ENCODE measurements around the gene DNHD1. TPM values are rescaled to one million over a fixed set of nuclear protein-coding genes. Genes with fewer than 3 reads are reported as not detected.

Gene DNHD1
- total and polyA plus RNA-seq, 2 of the 13 experiments (the other 11 are each of a cell fraction or from before 2014, with no cell fraction given): 2.7 to 9.3 TPM

DNA sequence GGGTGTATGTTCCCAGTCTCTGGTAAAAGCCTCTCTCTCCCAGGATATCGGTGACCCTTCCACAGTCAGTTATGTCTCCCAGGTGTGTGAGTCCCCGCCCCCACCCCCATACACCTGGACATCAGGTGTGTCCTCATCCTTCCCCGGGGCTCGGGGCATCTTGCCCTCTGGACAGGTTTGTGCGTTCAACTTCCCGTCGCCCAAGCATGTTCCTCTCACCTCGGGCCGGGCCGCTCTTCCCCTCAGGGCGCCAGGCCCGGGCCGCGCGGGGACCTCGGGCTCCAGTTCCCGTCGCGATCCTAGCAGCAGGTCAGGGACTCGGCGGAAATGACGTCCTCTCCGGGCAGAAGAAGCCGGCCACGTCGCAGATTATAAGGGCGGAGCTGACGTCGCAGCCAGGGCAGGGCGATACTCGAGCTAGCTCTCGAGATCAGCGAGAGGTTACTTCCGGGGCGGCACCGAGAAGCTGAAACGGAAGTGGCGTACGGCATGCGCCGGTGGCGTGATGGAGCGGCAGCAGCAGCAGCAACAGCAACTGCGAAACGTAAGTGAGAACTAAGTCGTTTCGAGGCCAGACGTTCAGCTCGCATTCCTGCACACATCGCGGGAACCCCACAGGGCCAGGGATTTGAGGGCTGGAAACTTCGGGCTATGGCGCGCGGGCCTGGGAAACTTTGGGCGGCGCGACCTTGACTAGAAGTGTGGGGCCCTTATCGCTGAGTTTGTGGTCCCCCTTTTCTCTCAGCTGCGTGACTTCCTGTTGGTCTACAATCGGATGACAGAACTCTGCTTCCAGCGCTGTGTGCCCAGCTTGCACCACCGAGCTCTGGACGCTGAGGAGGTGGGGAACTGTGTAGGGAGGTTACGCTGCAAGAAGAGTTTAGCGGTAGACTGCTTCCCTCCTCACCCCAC lies 15.8 kb upstream of the DNHD1 start, which contains the start of the genes ARFIP2 and TIMM10B (continued):
- TF ChIP-seq, protein P1, sequence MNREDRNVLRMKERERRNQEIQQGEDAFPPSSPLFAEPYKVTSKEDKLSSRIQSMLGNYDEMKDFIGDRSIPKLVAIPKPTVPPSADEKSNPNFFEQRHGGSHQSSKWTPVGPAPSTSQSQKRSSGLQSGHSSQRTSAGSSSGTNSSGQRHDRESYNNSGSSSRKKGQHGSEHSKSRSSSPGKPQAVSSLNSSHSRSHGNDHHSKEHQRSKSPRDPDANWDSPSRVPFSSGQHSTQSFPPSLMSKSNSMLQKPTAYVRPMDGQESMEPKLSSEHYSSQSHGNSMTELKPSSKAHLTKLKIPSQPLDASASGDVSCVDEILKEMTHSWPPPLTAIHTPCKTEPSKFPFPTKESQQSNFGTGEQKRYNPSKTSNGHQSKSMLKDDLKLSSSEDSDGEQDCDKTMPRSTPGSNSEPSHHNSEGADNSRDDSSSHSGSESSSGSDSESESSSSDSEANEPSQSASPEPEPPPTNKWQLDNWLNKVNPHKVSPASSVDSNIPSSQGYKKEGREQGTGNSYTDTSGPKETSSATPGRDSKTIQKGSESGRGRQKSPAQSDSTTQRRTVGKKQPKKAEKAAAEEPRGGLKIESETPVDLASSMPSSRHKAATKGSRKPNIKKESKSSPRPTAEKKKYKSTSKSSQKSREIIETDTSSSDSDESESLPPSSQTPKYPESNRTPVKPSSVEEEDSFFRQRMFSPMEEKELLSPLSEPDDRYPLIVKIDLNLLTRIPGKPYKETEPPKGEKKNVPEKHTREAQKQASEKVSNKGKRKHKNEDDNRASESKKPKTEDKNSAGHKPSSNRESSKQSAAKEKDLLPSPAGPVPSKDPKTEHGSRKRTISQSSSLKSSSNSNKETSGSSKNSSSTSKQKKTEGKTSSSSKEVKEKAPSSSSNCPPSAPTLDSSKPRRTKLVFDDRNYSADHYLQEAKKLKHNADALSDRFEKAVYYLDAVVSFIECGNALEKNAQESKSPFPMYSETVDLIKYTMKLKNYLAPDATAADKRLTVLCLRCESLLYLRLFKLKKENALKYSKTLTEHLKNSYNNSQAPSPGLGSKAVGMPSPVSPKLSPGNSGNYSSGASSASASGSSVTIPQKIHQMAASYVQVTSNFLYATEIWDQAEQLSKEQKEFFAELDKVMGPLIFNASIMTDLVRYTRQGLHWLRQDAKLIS (CRISPR knock-in tag; IDR thresholded peaks at IDR 0.05): no peak
- TF ChIP-seq ZNF24 (IDR thresholded peaks at IDR 0.05): no peak
- no peak for TF ChIP-seq HNF4G (IDR thresholded peaks at IDR 0.05; ENCODE audit: borderline replicate concordance, low read depth, low read length)
- TF ChIP-seq HNF4G (CRISPR knock-in tag; IDR thresholded peaks at IDR 0.05; ENCODE audit: borderline replicate concordance, low read depth): no peak; the same call in 1 of the 2 replicates
- TF ChIP-seq, protein P2, sequence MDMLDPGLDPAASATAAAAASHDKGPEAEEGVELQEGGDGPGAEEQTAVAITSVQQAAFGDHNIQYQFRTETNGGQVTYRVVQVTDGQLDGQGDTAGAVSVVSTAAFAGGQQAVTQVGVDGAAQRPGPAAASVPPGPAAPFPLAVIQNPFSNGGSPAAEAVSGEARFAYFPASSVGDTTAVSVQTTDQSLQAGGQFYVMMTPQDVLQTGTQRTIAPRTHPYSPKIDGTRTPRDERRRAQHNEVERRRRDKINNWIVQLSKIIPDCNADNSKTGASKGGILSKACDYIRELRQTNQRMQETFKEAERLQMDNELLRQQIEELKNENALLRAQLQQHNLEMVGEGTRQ (IDR thresholded peaks at IDR 0.05; ENCODE audit: low read depth, low read length): no peak
- TF ChIP-seq, protein P2 (CRISPR knock-in tag; IDR thresholded peaks at IDR 0.05; ENCODE audit: borderline replicate concordance): no peak
- TF ChIP-seq, protein P3, sequence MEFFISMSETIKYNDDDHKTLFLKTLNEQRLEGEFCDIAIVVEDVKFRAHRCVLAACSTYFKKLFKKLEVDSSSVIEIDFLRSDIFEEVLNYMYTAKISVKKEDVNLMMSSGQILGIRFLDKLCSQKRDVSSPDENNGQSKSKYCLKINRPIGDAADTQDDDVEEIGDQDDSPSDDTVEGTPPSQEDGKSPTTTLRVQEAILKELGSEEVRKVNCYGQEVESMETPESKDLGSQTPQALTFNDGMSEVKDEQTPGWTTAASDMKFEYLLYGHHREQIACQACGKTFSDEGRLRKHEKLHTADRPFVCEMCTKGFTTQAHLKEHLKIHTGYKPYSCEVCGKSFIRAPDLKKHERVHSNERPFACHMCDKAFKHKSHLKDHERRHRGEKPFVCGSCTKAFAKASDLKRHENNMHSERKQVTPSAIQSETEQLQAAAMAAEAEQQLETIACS (CRISPR knock-in tag; IDR thresholded peaks at IDR 0.05): no peak
- TF ChIP-seq, protein P4, sequence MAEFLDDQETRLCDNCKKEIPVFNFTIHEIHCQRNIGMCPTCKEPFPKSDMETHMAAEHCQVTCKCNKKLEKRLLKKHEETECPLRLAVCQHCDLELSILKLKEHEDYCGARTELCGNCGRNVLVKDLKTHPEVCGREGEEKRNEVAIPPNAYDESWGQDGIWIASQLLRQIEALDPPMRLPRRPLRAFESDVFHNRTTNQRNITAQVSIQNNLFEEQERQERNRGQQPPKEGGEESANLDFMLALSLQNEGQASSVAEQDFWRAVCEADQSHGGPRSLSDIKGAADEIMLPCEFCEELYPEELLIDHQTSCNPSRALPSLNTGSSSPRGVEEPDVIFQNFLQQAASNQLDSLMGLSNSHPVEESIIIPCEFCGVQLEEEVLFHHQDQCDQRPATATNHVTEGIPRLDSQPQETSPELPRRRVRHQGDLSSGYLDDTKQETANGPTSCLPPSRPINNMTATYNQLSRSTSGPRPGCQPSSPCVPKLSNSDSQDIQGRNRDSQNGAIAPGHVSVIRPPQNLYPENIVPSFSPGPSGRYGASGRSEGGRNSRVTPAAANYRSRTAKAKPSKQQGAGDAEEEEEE (CRISPR knock-in tag; IDR thresholded peaks at IDR 0.05; ENCODE audit: borderline replicate concordance): peak; percentile 72; the same call in 1 of the 2 replicates
- TF ChIP-seq DNMT1 (CRISPR knock-in tag; IDR thresholded peaks at IDR 0.05): 0 out of 2 replicates have a peak, but pooled peaks have one; percentile 33
- peak; percentile 65; the same call in 1 of the 2 replicates for TF ChIP-seq ZSCAN9 (CRISPR knock-in tag; IDR thresholded peaks at IDR 0.05; ENCODE audit: borderline replicate concordance)
- no peak for TF ChIP-seq ZNF839 (CRISPR knock-in tag; IDR thresholded peaks at IDR 0.05; ENCODE audit: borderline replicate concordance)
- TF ChIP-seq ISX (CRISPR knock-in tag; conservative IDR thresholded peaks at IDR 0.05): no peak
- TF ChIP-seq, protein P5, sequence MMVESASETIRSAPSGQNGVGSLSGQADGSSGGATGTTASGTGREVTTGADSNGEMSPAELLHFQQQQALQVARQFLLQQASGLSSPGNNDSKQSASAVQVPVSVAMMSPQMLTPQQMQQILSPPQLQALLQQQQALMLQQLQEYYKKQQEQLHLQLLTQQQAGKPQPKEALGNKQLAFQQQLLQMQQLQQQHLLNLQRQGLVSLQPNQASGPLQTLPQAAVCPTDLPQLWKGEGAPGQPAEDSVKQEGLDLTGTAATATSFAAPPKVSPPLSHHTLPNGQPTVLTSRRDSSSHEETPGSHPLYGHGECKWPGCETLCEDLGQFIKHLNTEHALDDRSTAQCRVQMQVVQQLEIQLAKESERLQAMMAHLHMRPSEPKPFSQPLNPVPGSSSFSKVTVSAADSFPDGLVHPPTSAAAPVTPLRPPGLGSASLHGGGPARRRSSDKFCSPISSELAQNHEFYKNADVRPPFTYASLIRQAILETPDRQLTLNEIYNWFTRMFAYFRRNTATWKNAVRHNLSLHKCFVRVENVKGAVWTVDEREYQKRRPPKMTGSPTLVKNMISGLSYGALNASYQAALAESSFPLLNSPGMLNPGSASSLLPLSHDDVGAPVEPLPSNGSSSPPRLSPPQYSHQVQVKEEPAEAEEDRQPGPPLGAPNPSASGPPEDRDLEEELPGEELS (CRISPR knock-in tag; IDR thresholded peaks at IDR 0.05): no peak
- TF ChIP-seq HHEX (CRISPR knock-in tag; IDR thresholded peaks at IDR 0.05): no peak
- no peak for TF ChIP-seq ZNF737 (CRISPR knock-in tag; IDR thresholded peaks at IDR 0.05; ENCODE audit: borderline replicate concordance)
- TF ChIP-seq NFYB (CRISPR knock-in tag; IDR thresholded peaks at IDR 0.05): peak; percentile 76
- TF ChIP-seq ZNF713 (CRISPR knock-in tag; IDR thresholded peaks at IDR 0.05): 0 out of 2 replicates have a peak, but pooled peaks have one; percentile 56
- no peak for TF ChIP-seq ZNF891 (CRISPR knock-in tag; IDR thresholded peaks at IDR 0.05)

Data from HepG2 (cell line).